Activated CD4-positive, alpha-beta T cell treated with anti-CD3 and anti-CD28 coated beads for 4 hours (primary cell): Measurements from ENCODE around the gene GSTP1.
"Not testable (repeated sequence)": the region's sequence is repeated elsewhere in the genome, so short reads cannot be mapped to it uniquely, and the experiment has no call there.

ENCODE experiments used
- DNase-seq, 2 donors: peaks; one replicate each; pipeline ENCODE4 v3.0.0-alpha.2; 2020

The GSTP1 gene

GRCh38 chr11:67564230-67564629 lies 19.4 kb upstream of the GSTP1 start:
- DNase-seq, result no peak

- no peak for DNase-seq
These were observed 12.2 kb upstream of the GSTP1 start for GRCh38 chr11:67571443-67571842.

- DNase-seq, result no peak
These were observed 11.3 kb upstream of the GSTP1 start for GRCh38 chr11:67572305-67572704.

- peak; percentile 19 to 29 for DNase-seq
These were observed 10.7 kb upstream of the GSTP1 start for GRCh38 chr11:67572747-67573419.

GRCh38 chr11:67574938-67575337 lies 8.7 kb upstream of the GSTP1 start:
- DNase-seq, result no peak

GRCh38 chr11:67576735-67577475 lies 6.7 kb upstream of the GSTP1 start:
- no peak for DNase-seq

GRCh38 chr11:67577951-67578350 lies 5.7 kb upstream of the GSTP1 start:
- no peak for DNase-seq

- no peak for DNase-seq
These were observed 2.1 kb upstream of the GSTP1 start for GRCh38 chr11:67581469-67581868.

GRCh38 chr11:67582011-67582410 lies 1.6 kb upstream of the GSTP1 start:
- DNase-seq, result no peak

- DNase-seq, result peak in 1 of 2 donors; percentile 9
These were observed 731 bp downstream of the GSTP1 start for GRCh38 chr11:67584205-67584880.

GRCh38 chr11:67584881-67585873 lies 1.6 kb downstream of the GSTP1 start:
- no peak for DNase-seq

GRCh38 chr11:67585911-67586310 lies 2.3 kb downstream of the GSTP1 start:
- DNase-seq, result no peak

- no peak for DNase-seq
These were observed 3.1 kb downstream of the GSTP1 start for GRCh38 chr11:67586568-67587250.

GRCh38 chr11:67588136-67588503 lies 4.5 kb downstream of the GSTP1 start:
- DNase-seq, result no peak

GRCh38 chr11:67588899-67589415 lies 5.3 kb downstream of the GSTP1 start:
- not testable (repeated sequence) for DNase-seq

GRCh38 chr11:67592880-67593564 lies 9.4 kb downstream of the GSTP1 start:
- no peak for DNase-seq

- DNase-seq, result no peak
These were observed 9.9 kb downstream of the GSTP1 start for GRCh38 chr11:67593565-67593905.

- no peak for DNase-seq
These were observed 10.9 kb downstream of the GSTP1 start for GRCh38 chr11:67594480-67594879.

GRCh38 chr11:67596753-67597300 lies 13.2 kb downstream of the GSTP1 start:
- no peak for DNase-seq

- DNase-seq, result not testable (repeated sequence)
These were observed 13.8 kb downstream of the GSTP1 start for GRCh38 chr11:67597458-67597857.

GRCh38 chr11:67597963-67598362 lies 14.4 kb downstream of the GSTP1 start:
- DNase-seq, result not testable (repeated sequence)
